GM19455 (cell line): ENCODE data around the gene CREB3L2.
"Not testable (repeated sequence)": the region's sequence is repeated elsewhere in the genome, so short reads cannot be mapped to it uniquely, and the experiment has no call there.

ENCODE experiments used
- ATAC-seq: cut with Tn5 transposase; IDR thresholded peaks from one replicate; pipeline ENCODE4 v1.9.1; 2021; ENCODE audit not compliant: unreplicated experiment

CREB3L2 gene

DNA sequence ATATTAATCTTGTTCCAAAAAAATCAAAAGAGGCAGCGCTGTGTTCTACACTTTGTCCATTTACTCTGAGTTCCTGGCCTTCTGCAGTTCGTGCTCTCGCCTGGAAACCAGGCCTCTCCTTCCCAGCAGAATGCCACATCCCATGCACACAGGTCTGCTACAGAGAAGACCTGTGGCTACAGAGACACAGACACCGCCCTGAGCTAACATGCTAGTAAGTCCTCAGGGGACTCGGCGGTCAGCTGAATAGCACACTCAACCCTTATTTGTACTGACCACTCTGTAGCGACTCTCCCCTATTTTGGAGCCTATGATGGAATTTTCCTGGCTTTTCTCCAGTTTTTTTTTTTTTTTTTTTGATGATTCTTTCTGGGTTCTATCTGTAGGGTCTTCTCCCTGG, 12.8 kb downstream of the CREB3L2 start:
- ATAC-seq, result no peak

DNA sequence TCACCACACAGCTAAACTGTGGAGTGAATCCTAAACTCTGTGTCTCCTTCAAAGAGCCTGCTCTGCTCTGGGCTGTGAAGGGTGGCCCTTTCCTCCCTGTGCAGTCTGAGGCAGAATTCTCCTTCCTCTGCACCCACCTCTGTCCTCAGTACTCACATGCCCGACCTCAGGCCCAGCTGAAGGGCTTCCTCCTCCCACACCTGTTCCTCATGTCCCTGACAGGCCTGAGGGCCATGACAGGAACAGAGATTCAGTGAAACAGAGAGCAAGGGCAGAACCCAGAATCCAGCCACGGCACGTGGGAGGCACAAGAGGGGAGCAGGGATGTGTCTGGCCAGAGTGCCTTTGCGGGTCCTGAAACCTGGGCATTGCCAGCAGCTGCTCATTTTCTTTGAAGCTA, 13.9 kb downstream of the CREB3L2 start:
- peak; percentile 64 for ATAC-seq

DNA sequence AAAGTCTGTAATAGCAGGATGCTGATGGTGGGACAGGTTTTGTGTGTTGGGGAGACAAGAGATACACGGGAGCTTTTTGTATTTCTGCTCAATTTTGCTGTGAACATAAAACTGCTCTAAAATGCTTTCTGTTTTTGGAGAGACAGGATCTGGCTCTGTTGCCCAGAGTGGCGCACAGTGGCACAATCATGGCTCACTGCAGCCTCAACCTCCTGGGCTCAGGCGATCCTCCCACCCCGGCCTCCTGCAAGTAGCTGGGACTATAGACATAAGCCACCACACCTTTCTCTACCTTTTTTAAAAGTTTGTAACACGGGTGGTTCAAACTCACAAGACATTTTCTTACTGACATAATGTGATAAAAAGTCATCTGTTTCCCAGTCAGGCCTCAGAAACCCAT, 14.3 kb downstream of the CREB3L2 start:
- no peak for ATAC-seq

DNA sequence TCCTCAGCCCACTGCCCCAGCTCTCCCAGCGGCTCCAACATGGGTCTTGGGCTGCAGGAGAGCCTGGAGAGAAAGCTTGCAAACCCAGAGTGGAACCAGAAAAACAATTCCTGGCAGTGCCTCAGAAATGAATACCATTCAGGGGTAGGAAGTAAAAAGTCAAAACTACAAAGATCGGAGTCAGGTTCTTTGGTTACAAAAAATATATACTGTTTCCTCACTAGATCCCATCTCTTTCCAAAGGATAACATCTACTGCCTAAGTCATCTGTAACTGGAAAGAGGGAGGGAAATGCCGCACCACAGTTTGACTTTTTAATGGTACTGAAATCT, 14.9 kb downstream of the CREB3L2 start:
- no peak for ATAC-seq

DNA sequence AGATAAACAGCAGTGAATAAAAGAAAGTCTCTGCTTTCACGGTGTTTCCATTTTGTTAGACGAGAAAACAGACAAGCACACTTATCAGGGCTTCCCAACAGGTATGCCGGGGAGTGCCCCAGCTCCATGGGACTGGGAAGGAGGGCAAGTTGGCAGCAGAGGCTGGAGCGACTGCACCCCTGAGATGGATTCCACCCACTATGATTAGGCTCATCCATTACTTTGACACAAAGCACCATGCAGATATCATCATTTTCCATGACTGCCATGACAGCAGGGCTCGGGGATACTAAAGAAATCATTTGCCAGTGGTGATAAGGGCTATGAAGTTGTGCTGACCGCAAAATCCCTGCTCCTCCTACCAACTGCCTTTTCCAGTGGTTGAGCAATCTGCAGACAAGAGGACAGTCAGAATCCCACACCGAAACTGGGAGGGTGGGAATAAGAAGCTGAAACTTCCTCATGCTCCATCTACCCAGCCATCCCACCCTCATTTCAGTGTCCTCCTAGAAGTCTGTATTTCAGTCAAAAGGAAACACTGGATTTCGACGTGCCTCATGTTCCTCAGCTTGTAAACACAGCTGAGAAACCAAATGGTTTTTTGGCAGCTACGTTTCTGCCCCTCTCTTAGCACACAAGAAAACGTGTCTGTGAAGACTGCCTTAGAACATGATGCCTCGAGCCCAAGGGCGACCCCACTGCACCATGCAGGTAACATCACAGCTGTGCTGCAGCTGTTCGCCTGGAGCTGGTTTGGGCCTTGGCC, 15.5 kb downstream of the CREB3L2 start:
- ATAC-seq, result no peak

DNA sequence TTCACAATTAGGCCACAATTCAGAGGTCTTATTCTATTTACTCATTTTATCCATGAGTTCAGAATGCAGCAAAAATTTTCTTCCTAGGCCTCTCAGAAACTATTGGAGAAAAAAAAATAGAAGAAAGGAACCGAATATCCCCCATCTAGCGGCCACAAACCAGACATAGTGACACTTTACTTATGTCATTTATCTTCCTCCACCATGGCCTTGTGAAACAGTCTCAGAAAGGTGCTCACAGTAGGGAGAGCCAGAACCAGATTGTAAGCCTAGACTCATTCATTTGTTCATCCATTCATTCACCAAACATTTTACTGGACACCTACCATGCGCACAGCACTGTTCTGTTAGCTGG, 16.0 kb downstream of the CREB3L2 start:
- ATAC-seq, result peak; percentile 26

DNA sequence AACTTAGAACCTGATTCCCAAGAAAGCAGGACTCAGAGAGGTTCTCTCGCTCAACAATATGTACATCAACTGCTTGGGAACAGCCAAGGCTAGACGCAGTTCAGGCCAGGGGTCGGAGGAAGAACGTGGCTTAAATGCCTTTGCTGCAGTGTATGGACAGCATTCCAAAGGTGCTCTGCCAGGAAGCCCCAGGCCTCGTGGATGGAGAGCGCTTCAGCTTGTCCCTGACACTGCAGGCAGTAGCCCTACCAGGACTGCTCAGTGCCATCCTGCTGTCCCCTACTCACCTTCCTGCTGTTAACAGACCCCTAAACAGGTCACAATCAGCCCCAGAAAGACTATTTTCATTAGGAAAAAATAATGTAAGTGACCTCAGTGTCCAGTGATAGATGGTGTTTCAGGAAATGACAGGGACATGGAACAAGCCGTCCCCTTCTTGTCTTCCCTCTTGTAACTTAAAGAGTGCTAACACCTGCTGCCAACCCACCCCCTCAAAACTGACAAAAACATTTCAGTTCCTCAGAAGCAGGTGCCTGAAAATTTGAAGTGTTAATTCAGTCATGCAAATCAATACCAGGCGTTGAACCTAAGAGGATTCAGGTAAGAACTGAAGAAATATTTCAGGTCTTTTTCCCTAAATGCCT, 16.5 kb downstream of the CREB3L2 start:
- peak; percentile 36 for ATAC-seq

DNA sequence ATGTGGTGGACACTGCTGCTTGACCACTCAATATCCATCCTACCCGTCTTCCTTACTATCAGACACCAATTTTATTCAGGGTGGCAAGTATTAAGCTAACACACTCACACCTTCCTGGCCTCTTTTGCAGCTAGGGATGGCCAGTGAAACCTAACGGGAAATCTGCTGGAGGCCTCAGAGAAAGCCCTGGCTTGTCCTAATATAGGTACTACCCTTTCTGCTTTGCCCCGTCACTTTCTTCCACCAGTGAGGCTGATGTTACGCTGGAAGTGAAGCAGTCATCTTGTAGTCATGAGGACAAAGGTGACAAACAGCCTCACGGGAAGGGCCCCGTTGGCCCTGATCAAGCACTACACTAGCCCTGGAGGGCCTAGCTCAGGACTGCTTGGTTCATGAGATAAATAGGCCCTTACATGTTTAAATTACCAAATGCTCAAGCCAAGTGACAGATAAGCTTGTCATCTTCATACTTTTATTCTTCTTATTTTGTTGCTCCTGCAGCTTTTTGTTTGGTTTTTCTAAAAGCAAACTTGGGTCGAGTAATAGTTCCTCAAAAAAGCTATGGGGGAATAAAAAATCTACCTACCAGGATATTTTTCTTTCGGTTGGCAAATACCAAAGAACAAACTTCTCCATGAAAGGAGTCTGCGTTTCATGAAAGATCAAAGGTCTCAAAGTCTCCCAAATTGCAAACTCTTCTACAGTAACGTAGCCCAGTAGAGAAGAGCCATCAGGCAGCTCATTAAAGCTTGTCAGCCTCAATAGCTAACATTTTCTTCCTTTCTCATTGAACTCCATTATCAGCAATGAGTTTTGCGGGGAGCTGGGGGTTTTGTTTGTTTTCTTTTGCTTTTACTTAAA, 17.5 kb downstream of the CREB3L2 start:
- ATAC-seq, result no peak

DNA sequence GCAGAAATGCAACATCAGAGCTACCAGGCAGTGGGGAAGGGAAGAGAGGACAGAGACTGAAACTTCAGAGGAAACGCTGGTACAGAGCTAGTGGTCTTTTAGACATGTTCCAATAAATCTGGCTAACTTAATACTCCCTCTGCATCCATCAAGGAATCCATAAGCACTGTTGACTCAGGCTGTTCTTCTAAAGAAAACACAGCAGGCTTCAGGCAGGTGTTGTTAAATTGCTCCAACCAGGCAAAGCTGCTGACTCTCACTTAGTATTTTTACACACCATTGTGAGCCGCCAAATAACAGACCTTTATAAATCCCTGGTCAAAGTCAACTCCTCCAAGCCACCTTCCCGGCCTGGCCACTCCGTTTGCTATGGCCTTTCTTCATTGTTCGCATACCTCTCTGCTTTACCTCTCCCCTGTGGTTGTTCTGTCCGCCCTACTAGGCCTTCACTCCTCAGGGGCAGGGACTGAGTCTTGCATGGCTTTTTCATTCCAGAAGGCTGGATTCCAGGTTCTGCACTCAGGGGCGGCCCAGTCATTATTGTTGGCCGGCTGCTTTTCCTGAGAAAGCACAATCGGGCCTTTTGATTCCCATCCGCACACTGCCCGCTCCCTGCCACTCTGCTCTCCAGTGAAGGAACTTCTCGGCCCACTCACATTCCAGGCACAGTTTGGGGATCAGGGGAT, 18.4 kb downstream of the CREB3L2 start:
- no peak for ATAC-seq

DNA sequence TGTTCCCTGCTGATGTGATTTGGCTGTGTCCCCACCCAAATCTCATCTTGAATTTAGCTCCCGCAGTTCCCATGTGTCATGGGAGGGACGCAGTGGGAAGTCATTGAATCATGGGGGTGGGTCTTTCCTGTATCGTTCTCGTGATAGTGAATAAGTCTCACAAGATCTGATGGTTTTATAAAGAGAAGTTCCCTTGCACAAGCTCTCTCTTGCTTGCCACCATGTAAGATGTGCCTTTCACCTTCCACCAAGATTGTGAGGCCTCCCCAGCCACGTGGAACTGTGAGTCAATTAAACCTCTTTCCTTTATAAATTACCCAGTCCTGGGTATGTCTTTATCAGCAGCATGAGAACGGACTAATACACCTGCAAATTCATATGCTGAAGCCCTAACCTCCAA, 19.5 kb downstream of the CREB3L2 start:
- not testable (repeated sequence) for ATAC-seq

DNA sequence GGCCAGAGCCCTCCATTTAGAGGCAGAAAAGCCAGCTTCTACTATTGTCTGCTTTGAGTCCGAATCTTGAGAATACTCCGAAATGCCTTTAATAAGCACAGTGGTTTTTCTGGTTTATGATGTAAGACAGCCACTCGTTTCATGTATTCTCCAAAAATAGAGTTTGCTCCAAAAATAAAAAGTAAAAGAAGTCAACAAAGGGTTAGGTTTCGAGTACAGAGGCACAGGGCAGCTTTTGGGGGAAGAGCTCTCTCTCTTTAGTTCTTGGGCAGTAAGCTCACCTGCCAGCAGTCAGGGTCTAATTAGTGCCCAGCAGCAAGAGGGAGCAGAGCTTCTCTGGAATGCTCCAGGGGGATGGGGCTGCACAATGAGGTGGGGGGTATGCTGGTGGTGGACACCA, 20.2 kb downstream of the CREB3L2 start:
- peak; percentile 76 for ATAC-seq

DNA sequence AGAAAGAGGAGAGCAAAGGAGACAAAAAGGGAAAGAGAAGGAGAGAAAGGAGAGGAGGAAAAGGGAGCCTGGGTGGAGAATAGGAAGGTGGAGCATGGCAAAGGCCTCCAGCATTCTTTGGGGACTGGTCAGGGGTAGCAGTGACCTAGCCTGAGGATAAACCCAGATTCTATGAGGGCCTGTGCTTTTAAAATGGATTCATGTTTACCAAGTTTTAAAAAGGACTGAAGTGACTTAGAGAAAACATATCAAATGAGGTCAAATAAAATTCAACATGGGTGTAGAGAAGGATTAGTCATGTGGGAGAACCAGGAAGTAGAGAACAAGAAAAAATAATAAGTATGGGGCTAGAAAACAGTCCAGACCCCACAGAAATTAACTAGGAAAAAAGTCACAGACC, 20.7 kb downstream of the CREB3L2 start:
- no peak for ATAC-seq

DNA sequence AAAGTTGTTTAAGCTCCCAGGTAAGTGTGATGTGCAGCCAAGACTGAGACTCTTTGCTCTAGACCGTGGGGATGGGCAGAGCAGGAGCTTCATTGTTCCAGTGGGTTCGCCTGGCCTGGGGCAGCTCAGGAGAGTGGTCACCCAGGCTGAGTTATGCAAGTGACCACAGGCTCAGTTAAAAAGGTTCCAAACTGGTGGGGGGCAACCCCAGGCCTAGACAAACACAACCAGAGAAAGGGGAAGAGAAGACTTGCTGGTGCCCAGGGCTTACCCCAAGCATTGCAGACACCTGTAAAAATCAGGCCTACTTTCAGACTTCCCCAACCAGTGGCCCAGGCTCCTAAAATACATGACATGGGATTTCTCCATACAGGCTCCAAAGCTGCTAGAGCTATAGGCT, 21.6 kb downstream of the CREB3L2 start:
- ATAC-seq, result no peak

DNA sequence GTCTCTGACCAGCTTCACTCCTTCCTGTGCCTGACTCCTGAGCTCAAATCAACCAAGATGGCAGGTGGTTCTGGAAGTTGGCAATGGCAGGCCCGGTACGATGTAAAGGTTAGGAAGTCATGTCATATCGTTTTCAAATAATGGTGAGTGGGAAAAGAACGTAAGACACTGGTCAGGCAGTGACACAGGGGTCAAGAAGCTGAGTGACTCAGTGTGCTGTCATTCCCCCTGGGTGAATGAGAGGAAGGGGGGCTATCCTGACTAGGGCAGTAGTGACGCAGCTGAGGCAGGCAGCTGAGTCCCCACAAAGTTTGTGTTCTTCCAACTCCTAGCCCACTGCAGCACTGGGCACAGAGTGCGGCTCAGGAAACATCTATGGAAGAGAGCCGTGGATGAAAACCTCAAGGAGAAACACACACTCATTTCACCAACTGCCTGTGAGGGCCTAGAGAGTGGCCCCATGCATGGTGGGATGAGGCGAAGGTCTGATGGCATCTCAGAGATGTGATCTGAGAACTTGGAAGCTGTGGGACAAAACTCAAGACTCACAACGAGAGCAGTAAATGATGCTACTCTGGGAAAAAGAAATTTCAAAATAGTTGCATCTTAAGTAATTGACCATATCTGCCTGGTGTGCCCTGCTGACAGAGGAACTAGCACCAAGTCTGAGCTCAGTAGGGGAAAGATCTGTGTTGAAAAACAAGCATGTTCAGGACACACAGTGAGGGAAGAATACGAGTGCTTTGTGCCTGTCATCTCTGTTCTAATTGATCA, 23.2 kb downstream of the CREB3L2 start:
- no peak for ATAC-seq

DNA sequence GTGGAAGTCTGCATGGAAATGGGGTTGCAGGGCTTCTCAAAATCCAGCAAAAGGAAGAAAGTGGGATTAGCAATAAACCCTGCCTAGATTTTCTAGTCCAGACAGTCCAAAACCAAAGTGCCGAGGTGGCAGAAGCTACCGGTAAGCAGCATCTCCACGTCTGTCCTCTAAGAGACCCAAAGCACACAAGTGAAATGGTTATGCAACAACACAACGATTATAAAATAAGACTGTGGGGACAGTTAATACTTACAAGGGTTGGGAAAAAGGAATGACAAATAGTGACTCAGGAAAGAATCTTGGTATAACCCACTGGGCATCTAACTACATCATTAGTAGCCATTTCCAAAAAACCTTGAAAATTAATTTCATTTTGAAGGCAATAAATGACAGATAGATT, 24.7 kb downstream of the CREB3L2 start:
- no peak for ATAC-seq

DNA sequence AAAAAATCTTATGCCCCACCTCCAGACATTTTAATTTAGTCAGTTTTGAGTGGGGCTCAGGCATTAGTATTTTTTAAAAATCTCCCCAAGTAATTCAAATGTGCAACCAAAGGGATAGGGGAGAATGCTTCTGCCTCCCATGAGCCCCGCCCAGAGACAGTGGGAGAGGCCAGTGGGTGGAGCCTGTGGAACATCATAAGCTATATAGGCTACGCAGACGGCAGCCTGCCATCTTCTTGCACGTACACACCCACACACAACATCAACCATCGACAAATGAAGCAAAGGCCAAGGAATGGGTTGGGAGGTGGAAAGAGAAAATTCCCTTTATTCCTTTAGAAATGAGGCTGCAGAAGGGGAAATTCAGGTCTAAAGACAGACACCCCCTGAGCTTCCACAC, 25.2 kb downstream of the CREB3L2 start:
- ATAC-seq, result no peak

DNA sequence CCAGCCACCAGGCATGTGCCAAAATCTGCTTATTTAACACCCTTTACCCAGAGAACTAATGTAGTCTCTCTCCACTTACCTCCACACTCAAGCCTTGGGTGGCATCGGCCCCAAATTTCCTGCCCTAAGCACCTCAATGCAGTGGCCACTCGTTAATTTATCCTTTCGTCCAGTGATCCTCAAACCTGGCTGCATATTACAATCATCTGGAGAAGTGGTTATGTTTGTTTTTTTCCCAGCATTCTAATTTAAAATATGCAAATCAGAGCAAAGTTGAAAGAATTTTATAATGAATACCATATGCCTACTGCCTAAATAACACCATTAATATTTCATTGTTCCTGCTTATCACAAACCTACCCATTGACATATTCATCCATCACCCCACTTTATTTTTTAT, 25.7 kb downstream of the CREB3L2 start:
- ATAC-seq, result no peak

DNA sequence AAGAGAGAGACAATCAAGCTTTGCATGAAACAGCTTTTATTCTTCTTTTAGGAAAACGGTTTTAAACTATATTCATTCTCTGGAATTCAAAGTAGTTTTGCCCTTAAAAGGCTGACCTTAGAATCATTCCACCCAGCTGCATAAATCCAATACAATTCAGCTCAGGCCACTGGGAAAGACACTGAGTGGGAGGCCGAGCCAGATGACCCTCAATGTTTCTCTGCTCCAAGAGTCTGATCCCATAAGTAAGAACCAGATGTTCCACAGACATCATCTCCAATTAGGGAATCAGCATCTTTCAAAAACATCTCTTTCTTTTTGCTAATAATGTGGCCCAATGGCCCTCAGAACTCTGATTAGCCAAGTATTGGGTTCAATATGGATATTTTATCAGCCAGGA, 26.1 kb downstream of the CREB3L2 start:
- no peak for ATAC-seq

DNA sequence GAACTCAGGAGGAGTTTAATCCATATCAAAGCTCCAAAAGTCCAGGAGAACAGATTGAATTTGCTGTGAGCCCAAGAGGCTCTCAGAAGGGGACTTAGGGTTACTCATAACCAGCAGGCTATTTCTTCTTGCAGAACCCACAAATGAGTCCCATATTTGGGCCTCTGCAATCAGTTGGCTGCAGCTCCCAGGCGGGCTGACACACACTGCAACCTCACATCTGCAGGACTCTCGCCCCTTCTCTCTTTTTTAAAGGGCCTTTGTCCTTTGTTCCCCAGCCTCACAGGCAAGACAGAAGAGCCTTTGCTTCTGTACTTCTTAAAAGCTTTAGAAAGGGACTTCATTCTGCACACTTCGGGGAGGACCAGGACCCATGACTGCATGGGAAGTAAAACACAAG, 26.7 kb downstream of the CREB3L2 start:
- peak; percentile 78 for ATAC-seq

DNA sequence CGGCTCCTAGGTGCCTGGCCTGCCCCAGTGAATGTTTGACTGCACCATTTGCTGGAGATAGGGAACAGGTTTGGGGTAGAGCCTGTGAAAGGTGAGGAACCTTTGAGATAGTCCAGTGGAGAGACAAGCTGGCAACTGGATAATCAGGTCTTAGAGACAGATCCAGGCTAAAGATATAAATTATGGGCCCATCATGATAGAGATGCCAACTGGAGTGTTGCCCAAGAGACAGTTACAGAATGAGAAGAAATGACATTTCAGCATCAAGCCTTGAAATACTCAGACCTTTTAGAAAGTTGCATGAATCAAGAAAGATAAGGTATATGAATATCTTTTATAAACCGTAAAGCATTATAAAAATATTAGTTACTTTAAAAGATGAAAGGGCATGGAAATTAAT, 27.1 kb downstream of the CREB3L2 start:
- ATAC-seq, result no peak
